GM19023 (cell line): ENCODE results near the gene DDX42.

Experiments used
- ATAC-seq: cut with Tn5 transposase; IDR thresholded peaks from one replicate; pipeline ENCODE4 v1.9.1; 2021; ENCODE audit warnings: mild to moderate bottlenecking, moderate library complexity; ENCODE audit not compliant: unreplicated experiment

The DDX42 gene

DNA sequence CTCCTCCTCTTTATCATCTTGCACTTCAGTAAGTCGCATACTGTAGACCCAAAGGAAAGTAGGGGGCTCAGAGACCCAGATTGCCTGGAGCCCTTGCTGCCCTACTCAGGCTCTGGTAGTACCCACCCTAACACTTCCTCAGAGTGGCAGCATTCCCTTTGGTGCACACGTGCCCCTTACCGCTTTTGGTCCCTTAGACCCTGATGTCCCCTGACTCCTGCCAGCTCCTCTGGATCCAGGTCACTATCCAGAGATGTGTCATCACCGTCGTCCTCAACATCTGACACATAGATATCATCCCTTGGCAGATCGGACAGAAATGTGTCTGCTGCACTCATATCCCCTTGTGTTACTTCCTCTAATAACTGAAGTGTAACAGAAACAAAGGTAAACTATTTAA, 47.8 kb downstream of the DDX42 start:
- ATAC-seq: no peak

DNA sequence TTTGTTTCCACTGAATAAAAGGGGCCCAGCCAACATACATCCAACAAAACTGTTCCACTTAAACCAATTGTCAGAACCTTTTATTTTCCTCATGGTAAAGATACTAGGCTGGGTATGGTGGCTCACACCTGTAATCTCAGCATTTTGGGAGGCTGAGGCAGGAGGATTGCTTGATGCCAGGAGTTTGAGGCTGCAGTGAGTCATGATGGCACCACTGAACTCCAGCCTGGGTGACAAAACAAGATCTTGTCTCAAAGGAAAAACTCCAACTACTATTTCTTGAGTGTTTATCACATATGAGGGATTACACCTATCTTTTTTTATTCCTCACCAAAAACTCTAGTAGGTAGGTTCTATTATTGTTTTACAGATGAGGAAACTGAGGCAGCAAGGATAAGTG, 48.6 kb downstream of the DDX42 start:
- no peak for ATAC-seq

DNA sequence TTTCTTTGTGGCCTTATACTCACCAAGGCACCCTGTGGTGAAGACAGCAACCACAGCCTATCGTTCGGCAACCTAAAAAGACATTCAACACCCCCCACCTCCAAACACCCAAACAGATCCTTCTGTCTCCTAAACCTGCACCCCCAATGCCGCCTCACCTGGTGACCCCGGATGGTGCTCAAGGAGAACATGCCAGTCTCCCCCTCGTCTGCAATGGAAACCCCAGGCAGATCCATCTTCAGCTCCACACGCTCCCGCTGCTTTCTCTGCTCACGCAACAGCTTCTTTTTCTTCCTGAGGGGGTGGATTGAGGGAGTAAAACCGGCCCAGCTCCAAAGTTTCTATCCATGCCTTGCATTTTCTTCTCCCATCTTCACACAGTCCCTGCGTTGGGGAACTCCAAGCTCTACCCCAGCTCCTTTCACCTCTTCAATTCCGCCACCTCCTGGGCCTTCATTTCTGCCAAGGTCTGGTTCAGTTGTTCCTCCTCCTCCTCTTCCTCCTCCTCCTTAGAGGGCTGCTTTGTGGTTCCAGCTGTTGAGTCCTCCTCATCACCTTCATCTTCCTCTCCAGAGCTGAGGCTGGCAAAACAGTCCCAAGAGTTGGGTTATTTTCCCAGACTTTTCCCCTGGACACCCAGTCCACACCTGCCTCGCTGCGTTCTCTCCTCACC, 49.8 kb downstream of the DDX42 start:
- no peak for ATAC-seq

DNA sequence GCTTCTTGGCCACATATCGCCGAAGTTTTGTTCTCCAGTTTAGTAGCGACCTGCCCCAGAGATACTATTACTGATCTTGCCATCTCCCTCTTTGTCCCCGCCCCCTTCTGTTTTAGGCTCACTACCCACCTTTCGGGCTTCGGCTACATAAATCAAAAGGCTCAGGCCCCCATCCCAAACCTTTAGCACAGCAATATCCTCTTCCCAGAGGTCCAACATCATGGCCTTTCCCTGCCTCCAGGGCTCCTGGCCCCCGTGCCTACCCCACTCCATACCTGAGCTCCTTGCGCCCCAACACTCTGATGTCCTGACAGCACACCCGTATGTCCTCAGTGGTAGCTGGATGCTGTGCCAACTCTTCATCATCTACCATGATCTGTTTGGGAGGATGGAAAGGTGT, 50.4 kb downstream of the DDX42 start:
- no peak for ATAC-seq

DNA sequence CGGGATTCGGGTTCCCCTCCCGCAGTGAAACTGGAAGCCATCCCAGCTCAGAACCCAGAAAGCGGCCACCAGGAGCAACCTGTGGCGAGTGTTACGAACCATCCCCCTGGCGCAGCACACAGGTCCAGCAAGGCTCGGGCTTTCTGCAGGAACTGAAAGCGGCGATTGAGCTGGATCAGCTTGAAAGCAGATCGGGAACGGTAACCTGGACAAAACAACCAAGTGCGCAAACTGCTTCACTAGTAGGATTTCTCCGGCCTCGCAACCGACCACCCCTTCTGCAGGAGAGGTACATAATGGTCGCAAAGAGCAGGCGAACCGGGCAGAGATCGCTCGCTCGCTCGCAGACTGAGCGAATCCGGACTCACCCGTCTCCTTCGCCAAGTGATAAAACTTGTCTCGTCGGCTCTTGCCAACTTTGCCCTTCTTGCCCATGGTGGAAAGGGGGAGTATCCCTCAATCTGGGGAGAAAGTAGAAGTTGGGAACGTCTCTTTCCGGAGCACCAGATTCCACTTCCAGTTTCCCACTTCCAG, 52.6 kb downstream of the DDX42 start:
- peak; percentile 6 for ATAC-seq

DNA sequence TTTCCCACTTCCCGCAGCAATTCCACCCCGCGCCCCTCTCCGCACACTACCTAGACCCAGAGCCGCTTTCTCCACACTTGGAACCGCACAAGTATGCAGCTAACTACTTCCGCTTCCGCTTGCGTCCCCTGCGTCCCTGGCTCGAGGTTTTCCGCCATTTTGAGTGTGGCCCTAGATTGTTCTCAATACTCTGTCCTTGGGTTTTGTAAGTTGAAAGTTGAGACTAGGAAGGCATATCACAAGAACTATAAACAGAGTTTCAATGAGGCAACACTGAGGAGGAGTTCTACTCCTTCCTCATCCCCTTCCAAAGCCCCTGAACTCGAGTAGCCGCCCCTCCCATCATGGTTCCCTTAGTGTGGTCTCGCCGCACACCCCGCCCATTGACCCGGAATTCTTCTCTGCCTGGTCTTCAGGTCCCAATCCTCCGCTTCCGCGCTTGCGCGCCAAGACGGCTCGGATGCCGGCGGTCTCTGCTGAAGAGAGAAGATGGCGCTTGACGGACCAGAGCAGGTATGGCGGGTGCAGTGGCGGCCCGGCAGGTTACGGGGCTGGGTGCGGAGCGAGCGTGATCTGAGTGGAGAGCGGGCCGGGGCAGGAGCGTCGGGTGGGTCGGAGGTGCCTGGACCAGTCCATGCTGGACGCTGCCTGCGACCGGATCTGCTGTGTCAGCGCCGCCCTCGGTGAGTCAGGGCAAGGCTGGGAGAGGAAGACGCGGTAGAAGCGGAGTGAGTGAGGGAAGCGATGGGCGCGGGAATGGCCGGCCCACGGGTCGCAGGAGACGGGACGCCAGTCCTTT, 53.2 kb downstream of the DDX42 start, which contains the start of the genes FTSJ3 and PSMC5:
TSS of gene FTSJ3 (minus strand) at position 662 of the 799 bp plus-strand sequence. CDS start 761 bp downstream, outside the sequence.
TSS of gene PSMC5 (plus strand) at position 430 of the 799 bp plus-strand sequence. CDS start at position 490, 60 bp downstream.
- ATAC-seq: peak; percentile 91

DNA sequence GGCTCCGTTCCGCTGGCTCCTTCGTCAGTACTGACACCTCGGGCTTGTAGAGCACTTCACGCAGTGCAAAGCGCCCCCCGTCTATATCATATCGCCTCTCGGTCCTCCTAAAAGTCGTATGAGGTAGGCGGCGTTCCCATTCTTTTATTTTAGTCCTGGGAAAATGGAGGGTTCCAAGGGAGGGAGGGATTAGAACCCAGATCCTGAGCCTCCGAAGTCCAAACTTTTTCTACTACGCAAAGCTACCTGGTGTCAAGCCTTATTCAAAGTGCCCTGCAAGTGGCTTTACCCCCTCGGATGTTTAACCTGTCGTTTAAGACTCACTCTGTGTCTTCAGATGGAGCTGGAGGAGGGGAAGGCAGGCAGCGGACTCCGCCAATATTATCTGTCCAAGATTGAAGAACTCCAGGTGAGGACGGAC, 53.8 kb downstream of the DDX42 start:
- ATAC-seq: no peak

DNA sequence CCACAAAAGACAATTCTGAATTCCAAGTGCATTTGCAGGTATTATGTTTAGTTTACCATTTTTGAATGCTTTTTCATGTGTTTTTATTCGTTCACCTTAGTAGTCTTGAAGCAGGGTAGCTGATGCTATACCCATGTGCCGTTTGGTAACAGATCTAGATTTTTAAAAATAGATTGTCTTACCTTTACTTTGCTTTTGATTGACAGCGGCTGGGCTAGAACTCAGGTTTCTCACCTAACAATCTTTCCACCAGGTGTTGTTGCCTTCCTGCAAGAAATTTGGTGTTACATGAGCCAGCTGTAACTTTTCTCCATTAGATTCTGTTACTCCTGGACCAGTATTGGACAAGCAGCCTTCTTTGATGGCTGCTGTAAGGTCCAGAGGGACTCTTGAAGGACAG, 55.0 kb downstream of the DDX42 start:
- ATAC-seq: no peak

DNA sequence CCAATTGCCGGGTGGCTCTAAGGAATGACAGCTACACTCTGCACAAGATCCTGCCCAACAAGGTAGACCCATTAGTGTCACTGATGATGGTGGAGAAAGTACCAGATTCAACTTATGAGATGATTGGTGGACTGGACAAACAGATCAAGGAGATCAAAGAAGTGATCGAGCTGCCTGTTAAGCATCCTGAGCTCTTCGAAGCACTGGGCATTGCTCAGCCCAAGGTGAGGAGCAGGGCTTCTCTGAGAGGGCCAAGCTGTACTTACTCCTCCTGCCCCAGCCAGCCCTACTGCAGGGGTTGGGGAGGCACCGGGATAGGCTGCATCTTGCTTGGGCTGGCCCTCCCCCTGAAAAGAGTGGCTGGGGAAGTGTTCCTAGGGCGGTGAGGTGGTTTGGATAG, 56.3 kb downstream of the DDX42 start:
- no peak for ATAC-seq

DNA sequence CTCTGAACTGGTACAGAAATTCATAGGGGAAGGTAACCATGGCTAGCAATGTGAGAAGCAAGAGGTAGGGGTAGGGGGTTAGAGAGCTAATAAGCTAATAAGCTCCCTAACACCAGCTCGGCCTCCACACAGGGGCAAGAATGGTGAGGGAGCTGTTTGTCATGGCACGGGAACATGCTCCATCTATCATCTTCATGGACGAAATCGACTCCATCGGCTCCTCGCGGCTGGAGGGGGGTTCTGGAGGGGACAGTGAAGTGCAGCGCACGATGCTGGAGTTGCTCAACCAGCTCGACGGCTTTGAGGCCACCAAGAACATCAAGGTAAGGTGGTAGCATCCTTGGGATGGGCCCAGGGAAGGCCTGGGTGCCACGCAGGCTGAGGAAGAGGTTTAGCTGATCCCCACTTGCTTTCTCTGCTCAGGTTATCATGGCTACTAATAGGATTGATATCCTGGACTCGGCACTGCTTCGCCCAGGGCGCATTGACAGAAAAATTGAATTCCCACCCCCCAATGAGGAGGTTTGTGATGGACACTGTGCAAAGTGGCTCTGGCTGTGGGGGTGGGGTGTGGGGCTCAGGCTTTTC, 57.0 kb downstream of the DDX42 start:
- ATAC-seq: no peak

DNA sequence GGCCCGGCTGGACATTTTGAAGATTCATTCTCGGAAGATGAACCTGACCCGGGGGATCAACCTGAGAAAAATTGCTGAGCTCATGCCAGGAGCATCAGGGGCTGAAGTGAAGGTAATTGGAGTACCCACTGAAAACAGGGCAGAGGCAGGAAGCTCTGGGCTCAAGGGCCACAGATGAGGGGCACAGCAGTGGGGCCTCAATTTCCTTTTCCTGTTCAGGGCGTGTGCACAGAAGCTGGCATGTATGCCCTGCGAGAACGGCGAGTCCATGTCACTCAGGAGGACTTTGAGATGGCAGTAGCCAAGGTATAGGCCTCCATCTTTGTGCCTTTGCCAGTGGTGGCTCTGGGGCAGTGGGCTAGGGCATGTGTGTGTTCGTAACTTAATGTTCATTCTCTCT, 57.5 kb downstream of the DDX42 start:
- ATAC-seq: no peak

DNA sequence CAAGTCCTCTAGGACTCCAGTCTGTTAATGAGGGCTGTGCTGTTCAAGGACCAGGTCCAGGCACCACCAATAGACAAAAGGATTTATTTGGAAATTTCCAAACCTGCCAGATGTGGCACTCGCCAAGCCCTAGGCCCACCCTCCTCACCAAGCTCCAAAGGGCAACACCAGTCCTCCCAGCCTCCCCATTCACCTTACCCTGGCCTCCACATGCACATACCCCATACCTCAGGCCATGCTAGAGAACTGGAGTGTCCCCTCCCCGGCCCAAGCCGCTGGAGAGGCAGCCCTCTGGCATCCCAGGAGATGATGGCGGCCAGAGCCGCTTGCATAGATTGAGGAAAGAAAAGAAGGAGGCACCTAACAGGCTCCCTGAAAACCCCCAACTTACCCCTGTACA, 58.0 kb downstream of the DDX42 start:
- ATAC-seq: no peak

DNA sequence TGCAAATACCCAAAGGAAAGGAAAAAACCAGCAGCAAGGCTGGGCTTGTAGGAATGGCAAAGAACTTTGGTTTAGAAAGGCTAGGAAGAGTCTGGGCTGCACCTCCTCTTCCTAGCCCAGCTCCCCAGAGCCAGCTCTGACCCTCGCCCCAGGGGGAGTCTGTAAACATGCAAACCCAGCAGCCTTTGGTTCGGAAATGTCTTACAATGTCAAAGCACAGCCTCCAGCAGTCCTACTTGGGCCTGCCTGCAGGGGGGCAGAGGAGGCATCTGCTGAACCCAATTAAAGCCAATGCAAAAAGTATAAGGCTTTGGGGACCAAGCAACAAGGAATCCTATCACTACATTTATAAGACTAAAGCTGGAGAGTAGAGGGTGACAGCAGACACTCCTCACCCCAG, 58.5 kb downstream of the DDX42 start:
- ATAC-seq: no peak

DNA sequence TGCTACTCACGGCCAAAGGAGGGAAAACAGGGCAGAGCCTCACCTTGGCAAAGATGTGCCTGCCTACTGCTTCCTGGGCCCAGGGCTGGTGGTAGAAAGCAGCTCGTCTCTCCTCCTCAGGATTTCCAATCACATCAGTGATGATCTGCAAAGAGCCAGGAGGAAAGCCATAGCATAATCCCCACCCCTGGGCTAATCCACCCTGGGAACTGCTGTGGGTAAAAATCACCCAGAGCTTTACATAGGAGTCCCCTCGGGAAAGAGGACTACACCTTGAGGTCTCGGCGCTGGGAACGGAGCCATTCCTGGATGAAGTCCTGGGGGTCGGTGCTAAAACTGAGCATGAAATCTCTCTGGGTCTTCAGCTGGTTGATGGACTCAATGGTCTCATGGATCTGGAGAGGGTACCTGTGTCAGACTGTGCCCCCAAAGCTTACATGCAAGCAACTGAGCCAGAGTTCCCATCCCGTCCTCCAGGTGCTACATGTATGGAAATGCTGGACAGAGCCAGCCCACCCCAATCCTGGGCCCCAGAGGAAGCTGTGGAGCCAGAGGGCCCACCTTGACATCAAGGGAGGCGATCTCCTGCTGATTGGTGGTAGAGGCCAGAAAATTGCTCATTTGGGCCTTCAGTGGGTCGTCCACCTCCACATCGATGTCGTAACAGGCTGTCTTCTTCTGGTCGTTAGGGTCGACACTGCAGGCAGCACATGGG, 59.2 kb downstream of the DDX42 start:
- ATAC-seq: no peak

DNA sequence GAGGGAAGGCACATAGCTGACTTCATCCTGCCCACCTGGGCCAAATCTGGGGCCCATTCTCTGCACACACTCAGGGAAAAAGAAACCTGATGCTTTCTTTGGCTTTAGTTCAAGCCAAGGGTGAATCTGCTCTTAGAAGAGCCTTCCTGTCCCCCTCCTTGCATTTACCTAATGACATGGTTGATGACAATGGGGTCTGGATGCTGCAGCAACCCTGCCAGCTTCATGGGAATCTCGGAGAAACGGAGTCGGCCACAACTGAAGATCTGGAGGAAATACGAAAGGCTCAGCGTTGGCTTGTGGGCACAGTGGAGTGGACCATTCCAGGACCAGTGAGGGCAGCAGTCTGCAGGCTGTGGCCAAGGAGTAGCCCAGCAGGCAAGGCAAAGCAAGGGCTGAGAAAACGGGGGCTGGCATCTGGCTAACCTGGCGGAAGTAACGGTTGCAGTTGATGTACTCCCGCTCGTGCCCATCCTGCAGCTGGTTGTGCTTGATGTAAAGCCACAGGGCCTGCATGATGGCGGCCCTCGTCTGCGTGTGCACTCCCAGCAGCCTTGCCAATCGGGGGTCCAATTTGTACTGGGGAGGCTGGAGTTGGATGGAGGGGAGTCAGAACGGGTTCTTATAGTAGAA, 59.9 kb downstream of the DDX42 start:
- ATAC-seq: no peak

DNA sequence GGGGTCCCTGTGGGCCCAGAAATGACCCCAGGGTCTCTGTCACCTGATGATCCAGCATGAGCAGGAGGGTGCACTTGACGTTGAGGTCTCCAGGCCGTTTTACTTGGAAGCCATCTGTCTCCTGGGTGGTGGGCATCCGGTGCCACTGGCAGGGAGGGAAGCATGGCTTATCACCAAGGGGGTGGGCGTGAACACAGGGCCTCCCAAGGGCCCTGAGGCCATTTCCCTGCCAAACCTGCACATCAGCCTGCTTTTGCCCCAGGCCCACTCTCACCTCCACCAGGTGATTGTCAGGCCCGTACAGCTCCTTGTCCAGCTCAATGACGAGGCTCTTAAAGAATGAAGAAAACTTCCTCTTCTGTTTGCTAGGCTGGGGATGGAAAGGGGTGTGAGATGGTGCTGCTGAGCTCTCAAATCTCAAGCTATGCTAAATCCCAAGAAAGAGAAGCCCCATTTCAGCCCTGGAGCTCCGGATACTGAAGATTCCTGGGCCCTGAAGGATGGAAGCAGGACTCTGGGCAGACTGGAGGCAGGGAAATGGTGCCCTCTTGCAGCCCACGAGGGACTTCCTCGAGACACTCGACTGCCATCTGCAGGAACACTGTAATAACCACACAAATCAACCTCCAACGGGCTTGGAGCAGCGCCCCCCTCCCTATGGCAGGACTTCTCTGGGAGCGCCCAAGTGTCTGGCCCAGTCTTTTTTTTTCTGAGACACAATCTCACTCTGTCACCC, 60.6 kb downstream of the DDX42 start:
- no peak for ATAC-seq

DNA sequence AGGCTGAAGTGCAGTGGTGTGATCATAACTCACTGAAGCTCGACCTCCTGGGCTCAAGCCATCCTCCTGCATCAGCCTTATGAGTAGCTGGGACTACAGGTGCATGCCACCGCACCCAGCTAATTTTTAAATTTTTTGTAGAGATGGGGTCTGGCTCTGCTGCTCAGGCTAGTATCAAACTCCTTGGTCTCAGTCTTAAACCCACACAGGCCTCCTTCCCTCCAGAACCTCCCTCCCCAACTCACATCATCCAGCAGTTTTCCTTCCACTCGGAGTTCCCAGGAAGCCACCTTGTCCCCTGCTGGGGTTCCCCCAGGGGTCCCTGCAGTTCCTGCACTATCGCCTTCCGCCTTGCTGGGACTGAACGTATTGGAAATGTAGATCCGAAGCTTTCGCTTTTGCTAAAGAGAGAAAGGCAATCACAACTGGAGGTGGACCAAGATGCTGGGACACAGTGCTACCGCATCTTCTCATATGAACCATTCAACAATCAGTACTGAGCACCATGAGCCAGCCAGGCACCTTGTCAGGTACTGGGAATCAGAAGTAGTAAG, 61.3 kb downstream of the DDX42 start:
- ATAC-seq: no peak

DNA sequence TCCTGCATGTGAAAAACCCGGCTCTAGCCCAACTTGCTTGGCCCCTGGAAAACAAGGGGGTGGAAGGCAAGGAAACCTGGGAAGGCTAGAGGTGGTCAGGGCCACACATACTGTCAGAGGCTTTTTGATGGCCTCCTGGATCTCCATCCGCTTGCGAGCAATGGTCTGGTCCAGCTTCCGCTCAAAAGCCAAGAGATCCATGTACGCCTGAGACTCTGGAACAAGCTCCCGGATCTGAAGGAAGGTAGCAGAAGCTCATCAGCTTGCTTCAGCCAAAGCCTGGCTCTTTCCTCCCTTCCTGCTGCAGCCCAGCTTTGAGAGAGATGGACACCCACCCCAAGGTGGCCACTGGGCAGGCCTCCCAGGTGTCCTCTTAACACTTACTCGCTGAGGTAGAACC, 62.8 kb downstream of the DDX42 start:
- ATAC-seq: no peak

DNA sequence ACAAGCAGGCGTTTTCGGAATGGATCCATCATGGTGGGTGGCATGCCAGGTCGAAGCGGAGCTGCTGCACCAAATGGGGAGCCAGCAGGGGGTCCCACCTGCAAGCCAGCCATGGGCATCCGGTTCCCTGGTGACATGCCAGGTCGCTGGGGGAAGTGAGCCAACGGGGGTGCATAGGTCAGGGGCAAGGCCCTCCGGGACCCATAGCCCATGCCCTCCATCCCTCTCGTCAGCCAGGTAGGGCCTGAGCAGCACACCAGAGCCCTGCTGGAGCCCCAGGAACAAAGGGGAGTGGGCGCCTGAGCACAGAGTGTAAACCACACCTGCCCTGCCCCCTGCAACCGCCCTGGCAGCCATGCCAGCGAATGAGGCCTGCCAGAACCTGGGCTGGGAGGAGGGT, 63.5 kb downstream of the DDX42 start:
- no peak for ATAC-seq
